H1 (cell line): ENCODE results near the gene DYRK1A. TPM values are rescaled to one million over a fixed set of nuclear protein-coding genes. Genes with fewer than 3 reads are reported as not detected.

Experiments
- ATF3 ChIP-seq: IDR thresholded peaks from 2 replicates; pipeline ENCODE4 v1.6.1; 2011; ENCODE audit warnings: low read depth, mild to moderate bottlenecking, low read length; ENCODE audit not compliant: insufficient read depth
- EGR1 ChIP-seq: IDR thresholded peaks from 2 replicates; pipeline ENCODE4 v1.6.1; 2011; ENCODE audit warnings: low read depth, low read length, borderline replicate concordance
- GABPA ChIP-seq: IDR thresholded peaks from 2 replicates; pipeline ENCODE4 v1.6.1; 2011; ENCODE audit warnings: mild to moderate bottlenecking, low read length, moderate library complexity, borderline replicate concordance; ENCODE audit not compliant: insufficient read depth
- GTF2F1 ChIP-seq: IDR thresholded peaks from 2 replicates; pipeline ENCODE4 v1.6.1; 2012; ENCODE audit warnings: low read depth, low read length, improper control_type of control experiment, borderline replicate concordance
- POLR2A ChIP-seq, 2 experiments: IDR thresholded peaks; 1 replicate in 1 of 2; 2 replicates in 1 of 2; pipeline ENCODE4 v1.6.1; 2011; ENCODE audit warnings: low read depth in 2 of 2, low read length in 2 of 2, mild to moderate bottlenecking in 2 of 2; ENCODE audit errors: control extremely low read depth in 1 of 2
- ZNF274 ChIP-seq: IDR thresholded peaks from 2 replicates; pipeline ENCODE4 v1.7.0; 2012; ENCODE audit warnings: low read length, borderline replicate concordance; ENCODE audit errors: extremely low read depth
- polyA plus RNA-seq, 7 experiments: library from polyadenylated mRNA; depleted of rRNA in 3 of 7; stranded (reverse) in 5 of 7; unstranded in 2 of 7; fragments of >200 nt in 5 of 7; fragments of 200-250 nt in 2 of 7; gene quantifications; 1 replicate in 5 of 7; 2 replicates in 1 of 7; 4 replicates in 1 of 7; pipeline versions ENCODE4 v1.2.1 to v1.2.3, GENCODE V29; 2011 to 2013; ENCODE audit warnings: missing spikeins in 2 of 7, mixed read lengths in 2 of 7
- total RNA-seq: library from RNA; stranded (reverse); fragmentation: NEBNext Ultra II Directional; extraction: Animal tissue kit (Norgen Biotek cat#: 25700); gene quantifications from 2 replicates; pipeline ENCODE4 v1.2.1, GENCODE V29; 2021

Gene DYRK1A
- total and polyA plus RNA-seq, 2 of the 8 experiments (the other 6 are each of a cell fraction or from before 2014, with no cell fraction given): 61.1 to 62.2 TPM

GRCh38 chr21:37386151-37386550 lies 19.6 kb downstream of the DYRK1A start (continued):
- TF ChIP-seq EGR1: no peak
- TF ChIP-seq ATF3: no peak
- no peak for TF ChIP-seq POLR2A (IDR thresholded peaks at IDR 0.05; ENCODE audit: control extremely low read depth in 1 of 2, low read depth in 2 of 2, low read length in 2 of 2)
- TF ChIP-seq ZNF274: no peak
- no peak for TF ChIP-seq GTF2F1
- TF ChIP-seq GABPA: no peak
